ENCODE measurements around the gene CAMLG. TPM values are rescaled to one million over a fixed set of nuclear protein-coding genes. Genes with fewer than 3 reads are reported as not detected.

The CAMLG gene
- total and polyA plus RNA-seq, 2 donors (not counting 1 experiment from before 2014, with no cell fraction given), result 15.2 to 27.5 TPM

DNA sequence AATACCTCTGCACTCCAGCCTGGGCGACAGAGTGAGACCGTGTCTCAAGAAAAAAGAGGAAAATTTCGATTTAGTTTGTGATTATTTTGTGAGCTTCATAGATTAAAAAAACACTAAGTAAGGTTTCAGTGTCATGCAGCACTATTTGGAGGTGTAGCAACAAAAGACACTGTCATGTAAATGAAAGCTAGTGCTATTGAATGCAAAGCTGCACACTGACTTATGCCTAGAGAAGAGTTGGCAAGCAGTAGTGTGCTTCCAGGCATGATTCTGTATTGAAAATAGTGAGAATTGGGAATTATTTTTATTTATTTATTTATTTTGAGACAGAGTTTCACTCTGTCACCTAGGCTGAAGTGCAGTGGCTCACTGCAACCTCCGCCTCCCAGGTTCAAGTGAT lies 54.8 kb downstream of the CAMLG start:
- no peak for TF ChIP-seq EZH2 (IDR thresholded peaks at IDR 0.05; ENCODE audit: borderline replicate concordance, insufficient read depth, low read depth, low read length, poor library complexity, severe bottlenecking)
- TF ChIP-seq, protein P1, sequence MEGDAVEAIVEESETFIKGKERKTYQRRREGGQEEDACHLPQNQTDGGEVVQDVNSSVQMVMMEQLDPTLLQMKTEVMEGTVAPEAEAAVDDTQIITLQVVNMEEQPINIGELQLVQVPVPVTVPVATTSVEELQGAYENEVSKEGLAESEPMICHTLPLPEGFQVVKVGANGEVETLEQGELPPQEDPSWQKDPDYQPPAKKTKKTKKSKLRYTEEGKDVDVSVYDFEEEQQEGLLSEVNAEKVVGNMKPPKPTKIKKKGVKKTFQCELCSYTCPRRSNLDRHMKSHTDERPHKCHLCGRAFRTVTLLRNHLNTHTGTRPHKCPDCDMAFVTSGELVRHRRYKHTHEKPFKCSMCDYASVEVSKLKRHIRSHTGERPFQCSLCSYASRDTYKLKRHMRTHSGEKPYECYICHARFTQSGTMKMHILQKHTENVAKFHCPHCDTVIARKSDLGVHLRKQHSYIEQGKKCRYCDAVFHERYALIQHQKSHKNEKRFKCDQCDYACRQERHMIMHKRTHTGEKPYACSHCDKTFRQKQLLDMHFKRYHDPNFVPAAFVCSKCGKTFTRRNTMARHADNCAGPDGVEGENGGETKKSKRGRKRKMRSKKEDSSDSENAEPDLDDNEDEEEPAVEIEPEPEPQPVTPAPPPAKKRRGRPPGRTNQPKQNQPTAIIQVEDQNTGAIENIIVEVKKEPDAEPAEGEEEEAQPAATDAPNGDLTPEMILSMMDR (IDR thresholded peaks at IDR 0.05), result no peak
- intact Hi-C loops (cut with micrococcal nuclease), result no loop called here
- Histone ChIP-seq H3K4me2 (replicated peaks; ENCODE audit: low read depth, low read length, poor library complexity, severe bottlenecking) (no peak overlapping the region), H3K4me3 (ENCODE audit: control extremely low read depth in 1 of 5, extremely low read depth in 1 of 5, insufficient read depth in 1 of 5, low read depth in 2 of 5, low read length in 4 of 5) (no peak overlapping the region), H3K27ac (ENCODE audit: low read length in 2 of 2) (no peak overlapping the region), H4K20me1 (ENCODE audit: control insufficient read depth, insufficient read depth, low read length, poor library complexity, severe bottlenecking) (no peaks in the 10 kb centered on the region), H3K4me1 (ENCODE audit: control insufficient read depth in 2 of 2, insufficient read depth in 2 of 2, low read length in 2 of 2) (no peaks in the 10 kb centered on the region), H2AFZ (ENCODE audit: insufficient read depth, low read depth, low read length, poor library complexity, severe bottlenecking) (no peak overlapping the region), H3K79me2 (ENCODE audit: control insufficient read depth, insufficient read depth, low read length) (peaks cover 4% of the 10 kb centered on the region), H3K27me3 (replicated peaks in 1 of 4; ENCODE audit: control extremely low read depth in 1 of 4, control insufficient read depth in 3 of 4, insufficient read depth in 4 of 4, low read length in 3 of 4) (no peaks in the 10 kb centered on the region), H3K9me3 (ENCODE audit: control extremely low read depth in 1 of 3, control insufficient read depth in 2 of 3, insufficient read depth in 1 of 3, low read length in 2 of 3) (no peaks in the 10 kb centered on the region), H3K9ac (ENCODE audit: low read length) (no peak overlapping the region), H3K36me3 (replicated peaks in 1 of 2; ENCODE audit: control extremely low read depth in 1 of 2, control insufficient read depth in 1 of 2, extremely low read depth in 1 of 2, insufficient read depth in 2 of 2, low read length in 1 of 2) (peaks cover 16 to 61% of the 10 kb centered on the region in 2 experiments)
- POLR2A ChIA-PET, result no interaction called here
- H3K27ac Mint-ChIP-seq, result no peak overlapping the region
- WGBS (ENCODE audit: insufficient coverage), result 96% methylated on average over 3 of the region's 4 CpGs
- no peaks in the 10 kb centered on the region for H3K27me3 Mint-ChIP-seq
- no peak overlapping the region for H3K4me3 Mint-ChIP-seq
- ATAC-seq (ENCODE audit: low read depth) (no peak), DNase-seq (no peak)
- no peaks in the 10 kb centered on the region for H3K9me3 Mint-ChIP-seq (ENCODE audit: insufficient read depth)
- CTCF ChIA-PET, result interaction anchor here (0.6 kb wide), 2 partner anchors 56 to 109 kb away, joined by 3 read pairs; no protein-coding TSS in a partner anchor
- H3K4me1 Mint-ChIP-seq, result no peaks in the 10 kb centered on the region

DNA sequence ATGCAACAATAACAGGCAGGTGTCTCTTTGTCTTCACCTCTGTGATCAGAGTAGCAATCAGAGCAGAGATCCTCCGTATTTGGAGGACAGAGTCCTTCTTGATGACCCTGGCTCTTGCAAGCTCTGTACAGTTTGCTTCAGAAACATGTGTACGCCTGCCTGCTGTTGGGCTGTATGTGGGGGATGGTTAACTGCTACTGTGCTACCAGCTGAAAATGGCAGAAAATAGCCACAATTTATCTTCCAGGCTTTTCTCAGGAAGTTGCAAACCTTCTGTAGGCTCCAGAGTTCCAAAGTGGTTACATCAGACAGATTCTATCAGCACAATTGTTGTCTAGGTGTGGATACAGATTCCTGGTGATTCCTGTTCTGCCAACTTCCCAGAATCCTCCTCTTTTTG lies 55.7 kb downstream of the CAMLG start:
- CTCF ChIA-PET, result no interaction called here
- POLR2A ChIA-PET, result no interaction called here
- H3K4me2 ChIP-seq (replicated peaks; ENCODE audit: low read depth, low read length, poor library complexity, severe bottlenecking), result no peak overlapping the region
- no peak overlapping the region for H2AFZ ChIP-seq (ENCODE audit: insufficient read depth, low read depth, low read length, poor library complexity, severe bottlenecking)
- H3K27me3 Mint-ChIP-seq, result no peaks in the 10 kb centered on the region
- H3K4me1 ChIP-seq (ENCODE audit: control insufficient read depth in 2 of 2, insufficient read depth in 2 of 2, low read length in 2 of 2), result no peaks in the 10 kb centered on the region
- no peaks in the 10 kb centered on the region for H3K9me3 ChIP-seq (ENCODE audit: control extremely low read depth in 1 of 3, control insufficient read depth in 2 of 3, insufficient read depth in 1 of 3, low read length in 2 of 3)
- TF ChIP-seq, protein P1 (IDR thresholded peaks at IDR 0.05), result no peak
- no peak for TF ChIP-seq EZH2 (IDR thresholded peaks at IDR 0.05; ENCODE audit: borderline replicate concordance, insufficient read depth, low read depth, low read length, poor library complexity, severe bottlenecking)
- H3K4me3 ChIP-seq (ENCODE audit: control extremely low read depth in 1 of 5, extremely low read depth in 1 of 5, insufficient read depth in 1 of 5, low read depth in 2 of 5, low read length in 4 of 5), result no peak overlapping the region
- H3K79me2 ChIP-seq (ENCODE audit: control insufficient read depth, insufficient read depth, low read length), result peaks cover 4% of the 10 kb centered on the region
- H3K4me1 Mint-ChIP-seq, result no peaks in the 10 kb centered on the region
- no peaks in the 10 kb centered on the region for H4K20me1 ChIP-seq (ENCODE audit: control insufficient read depth, insufficient read depth, low read length, poor library complexity, severe bottlenecking)
- 100% methylated on average over 1 of the region's 2 CpGs for WGBS (ENCODE audit: insufficient coverage)
- no peak overlapping the region for H3K27ac Mint-ChIP-seq
- no peak for DNase-seq
- no peak overlapping the region for H3K4me3 Mint-ChIP-seq
- no peaks in the 10 kb centered on the region for H3K27me3 ChIP-seq (replicated peaks in 1 of 4; ENCODE audit: control extremely low read depth in 1 of 4, control insufficient read depth in 3 of 4, insufficient read depth in 4 of 4, low read length in 3 of 4)
- no peak overlapping the region for H3K9ac ChIP-seq (ENCODE audit: low read length)
- peaks cover 19 to 58% of the 10 kb centered on the region in 2 experiments for H3K36me3 ChIP-seq (replicated peaks in 1 of 2; ENCODE audit: control extremely low read depth in 1 of 2, control insufficient read depth in 1 of 2, extremely low read depth in 1 of 2, insufficient read depth in 2 of 2, low read length in 1 of 2)
- H3K27ac ChIP-seq (ENCODE audit: low read length in 2 of 2), result no peak overlapping the region
- intact Hi-C loops (cut with micrococcal nuclease), result no loop called here
- no peaks in the 10 kb centered on the region for H3K9me3 Mint-ChIP-seq (ENCODE audit: insufficient read depth)
- no peak for ATAC-seq (ENCODE audit: low read depth)
